Spinal cord (tissue), 10 donors: ENCODE data around the gene CMIP. TPM values are rescaled to one million over a fixed set of nuclear protein-coding genes. Genes with fewer than 3 reads are reported as not detected.

Experiments used
- DNase-seq, 6 donors: peaks; one replicate each; pipeline versions ENCODE4 v3.0.0 to v3.0.0-alpha.2; 2013 to 2015; ENCODE audit warnings: low spot score in 6 of 6, low read depth in 4 of 6
- H3K27ac ChIP-seq: one replicate; pipeline ENCODE4 v1.5.1; 2013; ENCODE audit warnings: low read depth, low read length, control low read depth
- H3K27me3 ChIP-seq: one replicate; pipeline ENCODE4 v1.6.1; 2013; ENCODE audit warnings: low read length; ENCODE audit not compliant: control insufficient read depth, insufficient read depth
- H3K36me3 ChIP-seq: one replicate; pipeline ENCODE4 v1.6.1; 2013; ENCODE audit warnings: low read length; ENCODE audit not compliant: control insufficient read depth, insufficient read depth
- H3K4me1 ChIP-seq: one replicate; pipeline ENCODE4 v1.6.1; 2013; ENCODE audit warnings: low read length; ENCODE audit not compliant: control insufficient read depth, insufficient read depth
- H3K4me3 ChIP-seq: one replicate; pipeline ENCODE4 v1.5.1; 2013; ENCODE audit warnings: low read depth, low read length, control low read depth
- H3K9me3 ChIP-seq: one replicate; pipeline ENCODE4 v1.6.1; 2013; ENCODE audit warnings: low read length; ENCODE audit not compliant: control insufficient read depth, insufficient read depth
- WGBS: methylation state at CpG from one replicate; pipeline ENCODE4 v1.1.5; 2013; ENCODE audit warnings: missing lambda C conversion rate; ENCODE audit not compliant: insufficient coverage; 5-methylcytosine and 5-hydroxymethylcytosine counted together
- polyA plus RNA-seq, 2 donors: library from polyadenylated mRNA; unstranded; fragments of 120-200 nt; gene quantifications; one replicate each; pipeline ENCODE4 v1.2.1, GENCODE V29; 2013; ENCODE audit not compliant: insufficient read length in 2 of 2
- total RNA-seq, 2 donors: library from RNA; depleted of rRNA in 1 of 2; stranded (reverse); fragments of 120-200 nt in 1 of 2; fragments of >200 nt in 1 of 2; gene quantifications; one replicate each; pipeline versions ENCODE4 v1.2.3 to v1.2.4, GENCODE V29; 2013 to 2014
- donor health status: healthy.

The CMIP gene
- total and polyA plus RNA-seq, 4 donors = 20.6 to 151 (median 100) TPM

- H3K9me3 ChIP-seq = no peaks in the 10 kb centered on the region
- 75% methylated on average over 10 of the region's 10 CpGs for WGBS
- no peak overlapping the region for H3K4me3 ChIP-seq
- peaks cover 47% of the 10 kb centered on the region for H3K36me3 ChIP-seq
- H3K4me1 ChIP-seq = peaks cover 65% of the 10 kb centered on the region
- DNase-seq = peak in 1 of 6 donors; percentile 35
- H3K27ac ChIP-seq = no peak overlapping the region
- no peaks in the 10 kb centered on the region for H3K27me3 ChIP-seq
Observed at GRCh38 chr16:81610936-81611335, 166.3 kb downstream of the CMIP start.

- H3K36me3 ChIP-seq = peaks cover 53% of the 10 kb centered on the region
- peak overlapping the region; percentile 18 for H3K27ac ChIP-seq
- no peaks in the 10 kb centered on the region for H3K27me3 ChIP-seq
- DNase-seq = no peak
- peaks cover 70% of the 10 kb centered on the region for H3K4me1 ChIP-seq
- H3K9me3 ChIP-seq = no peaks in the 10 kb centered on the region
- H3K4me3 ChIP-seq = no peak overlapping the region
- WGBS = 49% methylated on average over 2 of the region's 6 CpGs
Observed at GRCh38 chr16:81611721-81612120, 167.1 kb downstream of the CMIP start.

DNA sequence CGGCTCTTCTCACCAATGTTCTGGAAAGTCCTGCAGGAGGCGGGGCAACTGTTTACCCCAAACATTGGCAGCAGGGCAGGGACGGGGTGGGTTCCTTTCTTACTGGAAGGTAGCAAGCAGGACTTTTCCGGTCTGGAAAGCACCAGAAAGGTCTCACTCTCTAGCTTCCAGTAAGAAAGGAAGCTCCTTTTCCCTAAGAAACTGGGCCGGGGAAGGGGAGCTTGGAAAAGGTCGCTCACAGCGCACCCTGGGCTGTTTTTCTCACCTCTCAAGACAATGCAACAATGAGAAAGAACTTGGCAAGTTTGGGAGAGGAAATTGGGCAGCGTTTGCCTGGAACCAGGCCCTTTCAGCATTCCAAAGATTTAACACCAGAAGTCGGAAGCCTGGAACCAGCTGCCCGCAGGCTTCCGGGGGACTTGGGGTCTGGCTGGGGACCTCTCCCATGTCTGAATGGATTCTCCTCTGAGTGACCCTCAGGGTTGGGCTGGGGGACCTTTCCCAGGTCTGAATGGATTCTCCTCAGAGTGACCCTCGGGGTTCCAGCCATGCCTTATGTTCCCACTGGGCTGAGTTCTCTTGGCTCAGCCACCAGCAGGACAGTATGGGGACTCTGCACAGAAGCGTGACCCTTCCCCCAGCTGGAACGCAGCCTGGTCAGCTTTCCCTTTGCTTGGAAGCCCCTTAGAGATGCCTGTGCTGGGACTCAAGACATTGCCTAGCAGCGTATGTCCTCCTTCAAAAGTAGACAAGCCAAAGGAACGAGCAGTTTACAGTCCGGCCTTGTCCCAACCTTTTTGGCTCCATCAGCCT is 167.9 kb downstream of the CMIP start:
- H3K36me3 ChIP-seq = peaks cover 56% of the 10 kb centered on the region
- no peak overlapping the region for H3K4me3 ChIP-seq
- peaks cover 71% of the 10 kb centered on the region for H3K4me1 ChIP-seq
- WGBS = 33% methylated on average over 12 of the region's 17 CpGs
- H3K9me3 ChIP-seq = no peaks in the 10 kb centered on the region
- DNase-seq = peak in 4 of 6 donors; percentile 72 to 88 (median 73)
- H3K27ac ChIP-seq = peak overlapping the region; percentile 18
- H3K27me3 ChIP-seq = no peaks in the 10 kb centered on the region

DNA sequence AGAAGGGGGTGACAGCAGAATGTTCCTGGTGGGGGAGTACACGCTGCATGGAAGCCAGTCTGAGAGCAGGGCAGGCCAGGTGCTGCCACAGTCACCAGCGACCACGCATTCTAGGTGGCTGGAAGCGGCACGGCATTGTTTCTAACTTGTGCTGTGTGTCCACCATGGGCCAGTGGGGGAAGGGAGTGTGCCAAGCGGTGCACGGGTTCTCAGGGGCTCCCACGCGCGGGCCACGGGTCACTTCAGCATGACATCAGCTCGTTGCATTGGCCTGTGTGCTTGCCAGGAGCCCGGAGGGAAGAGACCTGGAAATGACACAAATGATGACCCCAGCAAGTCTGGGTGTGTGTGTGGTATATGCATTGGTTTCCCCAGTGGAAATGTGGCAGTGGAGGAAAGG is 169.6 kb downstream of the CMIP start:
- peaks cover 83% of the 10 kb centered on the region for H3K4me1 ChIP-seq
- H3K36me3 ChIP-seq = peaks cover 60% of the 10 kb centered on the region
- DNase-seq = no peak
- WGBS = 91% methylated on average over 13 of the region's 13 CpGs
- no peaks in the 10 kb centered on the region for H3K27me3 ChIP-seq
- H3K9me3 ChIP-seq = no peaks in the 10 kb centered on the region
- no peak overlapping the region for H3K4me3 ChIP-seq
- no peak overlapping the region for H3K27ac ChIP-seq

DNA sequence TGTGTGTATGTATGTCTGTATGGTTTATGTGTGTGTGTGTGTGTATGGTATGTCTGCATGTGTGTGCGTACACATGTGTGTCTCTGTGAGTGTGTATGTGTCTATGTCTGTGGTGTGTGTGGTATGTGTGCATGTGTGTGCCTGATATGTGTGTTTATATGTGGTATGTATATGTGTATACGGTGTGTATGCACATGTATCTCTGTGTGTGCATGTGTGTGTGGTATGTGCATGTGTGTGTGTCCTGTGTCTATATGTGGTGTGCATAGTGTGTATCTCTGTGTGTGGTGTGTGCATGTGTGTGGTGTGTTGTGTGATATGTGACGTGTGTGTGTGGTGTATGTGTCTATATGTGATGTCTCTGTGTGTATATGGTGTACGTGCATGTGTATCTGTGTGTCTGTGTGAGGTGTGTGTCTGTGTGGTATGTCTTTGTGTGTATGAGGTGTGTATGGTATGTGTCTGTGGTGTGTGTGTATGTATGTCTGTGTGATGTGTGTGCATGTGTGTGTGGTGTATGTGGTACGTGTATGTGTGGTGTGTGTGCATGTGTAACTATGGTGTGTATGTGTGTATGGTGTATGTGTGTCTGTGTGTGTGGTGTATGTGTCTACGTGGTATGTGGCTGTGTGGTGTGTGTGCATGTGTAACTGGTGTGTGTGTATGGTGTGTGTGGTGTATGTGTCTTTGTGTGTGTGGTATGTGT is 170.2 kb downstream of the CMIP start:
- Histone ChIP-seq H3K36me3 (peaks cover 58% of the 10 kb centered on the region), H3K4me3 (no peak overlapping the region), H3K4me1 (peaks cover 80% of the 10 kb centered on the region), H3K9me3 (no peaks in the 10 kb centered on the region), H3K27ac (no peak overlapping the region), H3K27me3 (no peaks in the 10 kb centered on the region)
- 94% methylated on average over 6 of the region's 6 CpGs for WGBS
- DNase-seq = no peak

DNA sequence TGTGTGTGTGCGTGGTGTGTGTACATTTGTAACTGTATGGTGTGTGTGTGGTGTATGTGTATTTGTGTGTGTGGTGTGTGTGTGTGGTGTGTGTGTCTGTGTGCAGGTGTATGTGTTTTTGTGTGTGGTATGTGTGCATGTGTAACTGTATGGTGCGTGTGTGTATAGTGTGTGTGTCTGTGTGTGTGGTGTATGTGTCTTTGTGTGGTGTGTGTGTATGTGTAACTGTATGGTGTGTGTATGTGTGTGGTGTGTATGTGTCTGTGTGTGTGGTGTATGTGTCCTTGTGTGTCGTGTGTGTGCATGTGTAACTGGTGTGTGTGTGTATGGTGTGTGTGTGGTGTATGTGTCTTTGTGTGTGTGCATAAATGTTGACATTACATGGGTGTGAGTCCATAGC is 170.8 kb downstream of the CMIP start:
- Histone ChIP-seq H3K9me3 (no peaks in the 10 kb centered on the region), H3K36me3 (peaks cover 54% of the 10 kb centered on the region), H3K27me3 (no peaks in the 10 kb centered on the region), H3K4me3 (no peak overlapping the region), H3K4me1 (peaks cover 74% of the 10 kb centered on the region), H3K27ac (no peak overlapping the region)
- 100% methylated on average over 3 of the region's 3 CpGs for WGBS
- no peak for DNase-seq

DNA sequence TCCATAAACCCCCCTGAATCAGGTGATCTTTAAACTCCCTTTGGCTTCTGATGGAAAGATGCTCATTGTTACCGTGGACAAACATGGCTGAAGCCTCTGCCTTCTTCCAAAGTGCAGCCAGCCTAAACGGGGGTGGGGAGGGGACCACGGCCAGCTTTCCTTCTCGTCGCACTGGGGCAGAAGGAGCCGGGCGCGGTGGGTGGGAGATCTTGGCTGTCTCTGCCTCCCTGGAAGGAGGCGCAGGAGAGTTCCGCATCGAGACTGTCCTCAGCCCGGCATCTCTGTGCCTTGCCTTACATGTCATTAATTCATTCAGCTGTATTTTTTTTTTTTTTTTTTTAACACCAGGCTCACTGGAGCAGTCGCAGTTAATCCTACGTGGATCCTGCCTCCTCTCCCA is 171.2 kb downstream of the CMIP start:
- no peaks in the 10 kb centered on the region for H3K9me3 ChIP-seq
- peaks cover 53% of the 10 kb centered on the region for H3K36me3 ChIP-seq
- 38% methylated on average over 5 of the region's 14 CpGs for whole genome bisulfite sequencing
- H3K4me3 ChIP-seq = no peak overlapping the region
- no peak for DNase-seq
- no peak overlapping the region for H3K27ac ChIP-seq
- no peaks in the 10 kb centered on the region for H3K27me3 ChIP-seq
- H3K4me1 ChIP-seq = peaks cover 70% of the 10 kb centered on the region

- Histone ChIP-seq H3K27ac (no peak overlapping the region), H3K4me1 (peaks cover 64% of the 10 kb centered on the region), H3K36me3 (peaks cover 52% of the 10 kb centered on the region), H3K4me3 (no peak overlapping the region), H3K9me3 (no peaks in the 10 kb centered on the region), H3K27me3 (no peaks in the 10 kb centered on the region)
- DNase-seq = no peak
- WGBS = 75% methylated on average over 17 of the region's 17 CpGs
Observed at GRCh38 chr16:81616321-81617020, 171.9 kb downstream of the CMIP start.

- 70% methylated on average over 8 of the region's 8 CpGs for WGBS
- H3K36me3 ChIP-seq = peaks cover 51% of the 10 kb centered on the region
- no peak for DNase-seq
- H3K9me3 ChIP-seq = no peaks in the 10 kb centered on the region
- no peak overlapping the region for H3K4me3 ChIP-seq
- peaks cover 63% of the 10 kb centered on the region for H3K4me1 ChIP-seq
- H3K27me3 ChIP-seq = no peaks in the 10 kb centered on the region
- H3K27ac ChIP-seq = no peak overlapping the region
Observed at GRCh38 chr16:81617021-81617346, 172.4 kb downstream of the CMIP start.
